ENCODE results near the gene MT1A.
A peak's percentile ranks its signal among the peaks of the same experiment; 100 is the strongest.

Gene MT1A

GRCh38 chr16:56631832-56632155 is 6.7 kb upstream of the MT1A start:
- no peak for DNase-seq (ENCODE audit: low read depth)
- TF ChIP-seq, protein P1, sequence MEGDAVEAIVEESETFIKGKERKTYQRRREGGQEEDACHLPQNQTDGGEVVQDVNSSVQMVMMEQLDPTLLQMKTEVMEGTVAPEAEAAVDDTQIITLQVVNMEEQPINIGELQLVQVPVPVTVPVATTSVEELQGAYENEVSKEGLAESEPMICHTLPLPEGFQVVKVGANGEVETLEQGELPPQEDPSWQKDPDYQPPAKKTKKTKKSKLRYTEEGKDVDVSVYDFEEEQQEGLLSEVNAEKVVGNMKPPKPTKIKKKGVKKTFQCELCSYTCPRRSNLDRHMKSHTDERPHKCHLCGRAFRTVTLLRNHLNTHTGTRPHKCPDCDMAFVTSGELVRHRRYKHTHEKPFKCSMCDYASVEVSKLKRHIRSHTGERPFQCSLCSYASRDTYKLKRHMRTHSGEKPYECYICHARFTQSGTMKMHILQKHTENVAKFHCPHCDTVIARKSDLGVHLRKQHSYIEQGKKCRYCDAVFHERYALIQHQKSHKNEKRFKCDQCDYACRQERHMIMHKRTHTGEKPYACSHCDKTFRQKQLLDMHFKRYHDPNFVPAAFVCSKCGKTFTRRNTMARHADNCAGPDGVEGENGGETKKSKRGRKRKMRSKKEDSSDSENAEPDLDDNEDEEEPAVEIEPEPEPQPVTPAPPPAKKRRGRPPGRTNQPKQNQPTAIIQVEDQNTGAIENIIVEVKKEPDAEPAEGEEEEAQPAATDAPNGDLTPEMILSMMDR (IDR thresholded peaks at IDR 0.05; ENCODE audit: low read length, missing control alignments), result no peak
- peak overlapping the region; percentile 43 for H3K4me3 ChIP-seq (replicated peaks; ENCODE audit: low read depth, low read length)

- peak within 1 kb of the TSS; percentile 43 for H3K4me3 ChIP-seq (replicated peaks; ENCODE audit: low read depth, low read length)
- DNase-seq (ENCODE audit: low read depth), result no peak
- TF ChIP-seq, protein P1 (IDR thresholded peaks at IDR 0.05; ENCODE audit: low read length, missing control alignments), result no peak
These were observed 6.2 kb upstream of the MT1A start, which contains the start of gene MT1M for GRCh38 chr16:56632156-56632847. Gene MT1M, plus strand, starts transcription at chr16:56632659. Its CDS starts 73 bp downstream, at chr16:56632732.

GRCh38 chr16:56632848-56633365 is 5.6 kb upstream of the MT1A start:
- H3K4me3 ChIP-seq (replicated peaks; ENCODE audit: low read depth, low read length), result peak overlapping the region; percentile 43

GRCh38 chr16:56633535-56633934 is 4.9 kb upstream of the MT1A start:
- no peak overlapping the region for H3K4me3 ChIP-seq (replicated peaks; ENCODE audit: low read depth, low read length)
- TF ChIP-seq, protein P1 (IDR thresholded peaks at IDR 0.05; ENCODE audit: low read length, missing control alignments), result no peak
- no peak for DNase-seq (ENCODE audit: low read depth)

More at GRCh38 chr16:56632848-56633365, 5.6 kb upstream of the MT1A start:
- TF ChIP-seq, protein P1 (IDR thresholded peaks at IDR 0.05; ENCODE audit: low read length, missing control alignments), result no peak
- no peak for DNase-seq (ENCODE audit: low read depth)

- peak overlapping the region; percentile 22 for H3K4me3 ChIP-seq (replicated peaks; ENCODE audit: low read depth, low read length)
- TF ChIP-seq, protein P1 (IDR thresholded peaks at IDR 0.05; ENCODE audit: low read length, missing control alignments), result no peak
- DNase-seq (ENCODE audit: low read depth), result no peak
These were observed 3.6 kb upstream of the MT1A start for GRCh38 chr16:56634715-56635440.

- TF ChIP-seq, protein P1 (IDR thresholded peaks at IDR 0.05; ENCODE audit: low read length, missing control alignments), result no peak
- H3K4me3 ChIP-seq (replicated peaks; ENCODE audit: low read depth, low read length), result peak overlapping the region; percentile 22
- DNase-seq (ENCODE audit: low read depth), result no peak
These were observed 3.0 kb upstream of the MT1A start for GRCh38 chr16:56635441-56635967.

All from fibroblast of pulmonary artery (primary cell).